WERI-Rb-1 (cell line): Measurements from ENCODE around the gene RASSF4.
A peak's percentile ranks its signal among the peaks of the same experiment; 100 is the strongest.

Experiments
- DNase-seq: peaks from one replicate; pipeline ENCODE4 v3.0.0-alpha.2; 2020
- H3K27ac ChIP-seq: fragments of 250-450 bp; sonication (Bioruptor Pico); 2 replicates; pipeline ENCODE4 v1.5.1; 2020; ENCODE audit warnings: mild to moderate bottlenecking, moderate library complexity
- H3K27me3 ChIP-seq: fragments of 250-450 bp; sonication (Bioruptor Pico); 2 replicates; pipeline ENCODE4 v1.5.1; 2021; ENCODE audit warnings: mild to moderate bottlenecking, low read depth, moderate library complexity; ENCODE audit not compliant: insufficient read depth, severe bottlenecking
- H3K36me3 ChIP-seq: fragments of 250-450 bp; sonication (Bioruptor Pico); 2 replicates; pipeline ENCODE4 v1.5.1; 2020; ENCODE audit warnings: mild to moderate bottlenecking, moderate library complexity
- H3K4me3 ChIP-seq: 2 replicates; pipeline ENCODE4 v1.5.1; 2011; ENCODE audit warnings: low read depth, mild to moderate bottlenecking, control low read depth, low read length
- H3K9me3 ChIP-seq: fragments of 250-450 bp; sonication (Bioruptor Pico); 2 replicates; pipeline ENCODE4 v1.5.1; 2021; ENCODE audit warnings: mild to moderate bottlenecking, moderate library complexity; ENCODE audit not compliant: severe bottlenecking
- TF ChIP-seq, protein P1 (sequence below): IDR thresholded peaks from 2 replicates; pipeline ENCODE4 v1.5.1; 2011; ENCODE audit warnings: low read depth, mild to moderate bottlenecking, control low read depth, inconsistent platforms, low read length

The RASSF4 gene

GRCh38 chr10:44978213-44978569, 18.6 kb downstream of the RASSF4 start:
- DNase-seq = no peak
- Histone ChIP-seq H3K9me3 (no peaks in the 10 kb centered on the region), H3K36me3 (peaks cover 6% of the 10 kb centered on the region; the same call in 1 of the 2 replicates), H3K4me3 (peak overlapping the region; percentile 88), H3K27me3 (no peaks in the 10 kb centered on the region), H3K27ac (peak overlapping the region; percentile 84)
- TF ChIP-seq, protein P1, sequence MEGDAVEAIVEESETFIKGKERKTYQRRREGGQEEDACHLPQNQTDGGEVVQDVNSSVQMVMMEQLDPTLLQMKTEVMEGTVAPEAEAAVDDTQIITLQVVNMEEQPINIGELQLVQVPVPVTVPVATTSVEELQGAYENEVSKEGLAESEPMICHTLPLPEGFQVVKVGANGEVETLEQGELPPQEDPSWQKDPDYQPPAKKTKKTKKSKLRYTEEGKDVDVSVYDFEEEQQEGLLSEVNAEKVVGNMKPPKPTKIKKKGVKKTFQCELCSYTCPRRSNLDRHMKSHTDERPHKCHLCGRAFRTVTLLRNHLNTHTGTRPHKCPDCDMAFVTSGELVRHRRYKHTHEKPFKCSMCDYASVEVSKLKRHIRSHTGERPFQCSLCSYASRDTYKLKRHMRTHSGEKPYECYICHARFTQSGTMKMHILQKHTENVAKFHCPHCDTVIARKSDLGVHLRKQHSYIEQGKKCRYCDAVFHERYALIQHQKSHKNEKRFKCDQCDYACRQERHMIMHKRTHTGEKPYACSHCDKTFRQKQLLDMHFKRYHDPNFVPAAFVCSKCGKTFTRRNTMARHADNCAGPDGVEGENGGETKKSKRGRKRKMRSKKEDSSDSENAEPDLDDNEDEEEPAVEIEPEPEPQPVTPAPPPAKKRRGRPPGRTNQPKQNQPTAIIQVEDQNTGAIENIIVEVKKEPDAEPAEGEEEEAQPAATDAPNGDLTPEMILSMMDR = no peak

DNA sequence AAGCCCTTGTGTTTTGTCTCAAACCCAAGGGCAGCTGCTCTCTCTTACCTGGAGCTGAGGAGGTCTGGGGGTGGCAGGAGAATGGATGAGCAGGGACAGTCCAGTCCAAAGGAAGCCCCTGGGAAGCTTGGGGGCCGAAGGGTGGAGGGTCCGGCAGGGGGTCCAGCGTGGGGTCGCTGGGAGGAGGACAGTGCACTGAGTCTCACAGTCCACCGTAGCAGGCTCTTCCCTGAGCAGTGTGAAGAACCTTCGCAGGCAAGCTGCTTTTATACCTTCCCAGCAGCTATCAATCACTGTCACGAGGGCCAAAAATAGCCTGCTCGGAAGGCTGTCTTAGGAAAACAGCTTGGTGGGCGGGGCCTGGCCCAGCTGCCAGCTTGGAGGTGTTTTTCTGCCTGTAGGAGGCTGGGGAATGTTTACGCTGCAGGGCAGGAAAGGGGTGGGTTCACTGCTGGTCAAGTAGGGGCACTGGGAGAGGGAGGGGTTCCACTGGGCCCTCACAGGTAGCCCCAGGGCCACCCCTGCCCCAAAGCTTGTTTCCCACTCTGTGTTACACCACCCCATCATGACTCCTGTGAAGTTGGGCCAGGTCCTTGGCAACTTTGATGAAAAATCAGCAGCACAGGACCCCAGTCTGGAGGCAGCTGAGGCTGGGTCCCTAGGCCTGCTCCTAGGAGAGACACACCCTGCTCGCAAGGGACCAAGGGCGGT, 19.1 kb downstream of the RASSF4 start, which contains the start of gene DEPP1:
DEPP1 (minus strand) TSS at position 240 of the 711 bp plus-strand sequence. CDS start 779 bp downstream, outside the sequence.
- peak within 1 kb of the TSS; percentile 84 for H3K27ac ChIP-seq
- H3K9me3 ChIP-seq = no peaks in the 10 kb centered on the region
- peaks cover 6% of the 10 kb centered on the region; the same call in 1 of the 2 replicates for H3K36me3 ChIP-seq
- peak within 1 kb of the TSS; percentile 88 for H3K4me3 ChIP-seq
- peak; percentile 98 for DNase-seq
- H3K27me3 ChIP-seq = no peaks in the 10 kb centered on the region
- TF ChIP-seq, protein P1 = 0 out of 2 replicates have a peak, but pooled peaks have one; percentile 13

GRCh38 chr10:44979281-44980191, 19.9 kb downstream of the RASSF4 start:
- peak overlapping the region; percentile 84 for H3K27ac ChIP-seq
- no peak for DNase-seq
- H3K36me3 ChIP-seq = peaks cover 6% of the 10 kb centered on the region; the same call in 1 of the 2 replicates
- H3K27me3 ChIP-seq = no peaks in the 10 kb centered on the region
- TF ChIP-seq, protein P1 = no peak
- no peaks in the 10 kb centered on the region for H3K9me3 ChIP-seq
- no peak overlapping the region for H3K4me3 ChIP-seq

DNA sequence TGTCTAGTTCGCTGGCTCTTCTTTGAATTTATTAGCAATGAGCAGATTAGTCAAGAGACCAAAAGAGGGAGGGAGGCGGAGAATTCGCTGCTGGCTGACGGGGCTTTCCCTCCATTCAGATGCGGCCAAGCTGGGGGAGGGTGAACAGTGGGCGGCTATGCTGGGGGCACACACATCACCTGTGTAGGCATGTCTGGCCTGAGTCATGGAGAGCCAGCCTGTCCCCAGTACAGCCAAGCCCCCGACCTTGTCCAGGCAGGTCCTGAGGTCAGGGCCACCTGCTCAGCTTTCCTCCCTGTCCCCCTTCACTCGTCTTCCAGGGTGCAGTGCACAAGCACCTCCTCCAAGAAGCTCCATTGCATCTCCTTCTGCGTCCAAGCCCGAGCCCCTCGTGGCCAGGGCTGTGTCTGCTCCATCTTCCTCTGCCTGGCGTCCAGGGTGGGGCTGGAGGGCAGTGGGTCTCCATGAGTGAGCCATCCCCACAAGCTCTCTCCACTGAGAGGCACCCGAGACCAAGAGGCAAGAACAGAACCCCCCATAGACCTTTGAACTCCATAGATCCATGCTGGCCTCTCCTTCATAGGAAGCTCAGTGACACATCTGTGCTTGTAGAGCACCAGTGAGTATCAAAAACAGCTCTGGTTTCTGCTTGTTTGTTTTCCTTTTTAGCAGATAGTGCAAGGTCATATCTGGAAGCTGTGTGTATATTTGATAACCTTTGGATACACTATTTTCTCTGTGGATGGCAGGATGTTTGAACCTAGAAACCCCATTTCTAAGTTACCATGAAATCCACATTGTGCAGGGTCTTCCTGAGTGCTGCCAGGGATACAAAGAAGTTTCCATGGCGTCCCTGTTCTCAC, 20.9 kb downstream of the RASSF4 start:
- Histone ChIP-seq H3K36me3 (peaks cover 6% of the 10 kb centered on the region; the same call in 1 of the 2 replicates), H3K9me3 (no peaks in the 10 kb centered on the region), H3K27ac (peak overlapping the region; percentile 84), H3K27me3 (no peaks in the 10 kb centered on the region), H3K4me3 (no peak overlapping the region)
- TF ChIP-seq, protein P1 = no peak
- no peak for DNase-seq
